ENCODE data around the gene OR2AG1.

OR2AG1 gene

DNA sequence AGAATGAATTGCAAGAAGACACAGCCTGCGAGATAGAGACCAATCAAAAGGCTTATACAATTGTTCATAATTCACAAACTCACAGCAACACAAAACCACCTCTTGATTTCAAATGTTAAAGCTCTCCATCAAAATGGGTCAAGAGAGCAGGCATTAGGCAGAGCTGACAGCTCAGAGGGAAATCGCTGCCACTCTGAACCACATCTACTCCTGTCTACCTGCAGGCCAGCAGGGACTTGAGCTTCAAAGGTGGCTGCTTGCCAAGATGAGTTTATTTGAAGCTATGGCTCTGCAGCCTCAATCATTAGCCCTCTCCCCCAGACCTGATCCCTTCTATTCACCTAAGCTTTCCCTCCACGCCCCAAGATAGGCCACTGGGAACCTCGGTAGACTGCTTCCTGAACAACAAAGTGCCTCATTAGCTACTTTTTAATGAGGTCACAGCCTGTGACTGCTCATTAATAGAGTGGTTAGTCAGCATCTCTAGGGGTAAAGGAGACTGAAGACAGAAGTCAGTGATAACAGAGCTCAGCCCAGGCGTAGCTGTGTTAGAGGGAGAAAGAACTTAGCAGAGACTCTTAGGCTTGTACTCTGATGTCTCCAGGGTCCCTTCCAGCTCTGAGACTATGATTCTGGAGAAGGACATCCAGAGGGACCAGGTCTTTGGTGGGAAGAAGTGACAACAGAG lies 41.5 kb downstream of the OR2AG1 start:
- TF ChIP-seq ZFX (IDR thresholded peaks at IDR 0.05; ENCODE audit: borderline replicate concordance), result no peak
- TF ChIP-seq, protein P1, sequence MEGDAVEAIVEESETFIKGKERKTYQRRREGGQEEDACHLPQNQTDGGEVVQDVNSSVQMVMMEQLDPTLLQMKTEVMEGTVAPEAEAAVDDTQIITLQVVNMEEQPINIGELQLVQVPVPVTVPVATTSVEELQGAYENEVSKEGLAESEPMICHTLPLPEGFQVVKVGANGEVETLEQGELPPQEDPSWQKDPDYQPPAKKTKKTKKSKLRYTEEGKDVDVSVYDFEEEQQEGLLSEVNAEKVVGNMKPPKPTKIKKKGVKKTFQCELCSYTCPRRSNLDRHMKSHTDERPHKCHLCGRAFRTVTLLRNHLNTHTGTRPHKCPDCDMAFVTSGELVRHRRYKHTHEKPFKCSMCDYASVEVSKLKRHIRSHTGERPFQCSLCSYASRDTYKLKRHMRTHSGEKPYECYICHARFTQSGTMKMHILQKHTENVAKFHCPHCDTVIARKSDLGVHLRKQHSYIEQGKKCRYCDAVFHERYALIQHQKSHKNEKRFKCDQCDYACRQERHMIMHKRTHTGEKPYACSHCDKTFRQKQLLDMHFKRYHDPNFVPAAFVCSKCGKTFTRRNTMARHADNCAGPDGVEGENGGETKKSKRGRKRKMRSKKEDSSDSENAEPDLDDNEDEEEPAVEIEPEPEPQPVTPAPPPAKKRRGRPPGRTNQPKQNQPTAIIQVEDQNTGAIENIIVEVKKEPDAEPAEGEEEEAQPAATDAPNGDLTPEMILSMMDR (IDR thresholded peaks at IDR 0.05), result no peak

DNA sequence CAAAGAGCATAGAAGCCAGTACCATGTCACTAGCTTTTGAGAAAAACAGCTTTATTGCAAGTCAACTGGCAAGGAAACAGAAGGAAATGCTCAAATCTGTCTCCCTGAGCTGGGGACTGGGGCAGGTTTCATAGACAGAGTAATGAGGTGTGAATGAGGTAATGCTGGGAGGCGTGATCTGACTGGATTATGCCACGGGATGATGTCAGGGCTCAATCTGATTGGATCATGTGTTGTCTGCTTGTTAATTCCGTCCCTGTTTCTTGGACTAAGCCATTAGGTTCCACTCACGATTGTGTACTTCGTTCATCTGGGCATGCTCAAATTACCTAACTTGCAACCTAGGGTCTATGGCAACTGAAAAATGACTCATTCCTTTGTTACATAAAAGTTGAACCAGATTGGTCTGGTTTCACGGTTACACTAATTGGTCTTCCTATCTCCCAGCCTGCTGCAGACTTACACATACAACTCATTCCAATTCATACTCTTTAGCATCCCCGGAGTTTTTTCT lies 42.5 kb downstream of the OR2AG1 start:
- TF ChIP-seq, protein P1 (IDR thresholded peaks at IDR 0.05), result no peak
- no peak overlapping the region for H3K27ac ChIP-seq

More for the DNA sequence above, 41.5 kb downstream of the OR2AG1 start:
- H3K27ac ChIP-seq, result no peak overlapping the region

DNA sequence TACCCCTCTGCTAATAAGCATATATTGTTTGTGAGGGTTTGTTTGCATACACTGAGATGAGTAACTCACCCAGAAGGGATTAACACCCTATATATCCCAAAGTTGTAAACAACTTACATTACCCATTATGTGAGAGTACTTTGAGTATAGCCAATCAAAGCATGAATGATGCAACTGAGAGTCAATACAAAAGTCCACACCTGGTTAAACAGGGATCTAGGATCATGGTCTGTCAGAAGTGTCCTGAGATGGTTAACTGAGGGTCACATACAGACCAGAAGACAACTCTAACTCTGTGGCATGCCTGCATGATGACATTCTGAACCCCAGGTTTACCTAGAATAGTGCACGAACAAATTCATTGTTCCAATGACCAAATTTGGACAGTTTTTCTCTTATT lies 45.3 kb downstream of the OR2AG1 start:
- no peak overlapping the region for H3K27ac ChIP-seq
- TF ChIP-seq, protein P1 (IDR thresholded peaks at IDR 0.05), result no peak
- TF ChIP-seq ZFX (IDR thresholded peaks at IDR 0.05; ENCODE audit: borderline replicate concordance), result no peak

DNA sequence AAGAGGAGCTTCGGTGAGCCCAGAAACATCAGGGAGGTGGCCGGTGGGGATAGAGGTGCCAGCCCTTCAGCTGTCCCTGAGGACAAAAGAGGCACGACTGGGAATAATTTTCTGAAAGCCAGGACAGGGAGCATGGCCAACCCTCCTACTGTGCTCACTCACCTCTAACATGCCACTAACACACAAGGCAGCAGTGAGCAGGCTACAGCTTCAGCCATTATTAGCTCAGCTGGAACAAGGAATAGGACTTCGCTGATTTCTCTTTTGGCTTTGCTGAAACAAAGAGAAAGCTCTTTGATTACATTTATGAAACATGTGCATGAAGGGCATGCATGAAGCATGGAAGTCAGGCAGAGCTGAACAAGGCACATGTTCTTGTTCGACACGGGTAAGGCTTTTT lies 50.5 kb downstream of the OR2AG1 start:
- TF ChIP-seq ZFX (IDR thresholded peaks at IDR 0.05; ENCODE audit: borderline replicate concordance), result no peak
- TF ChIP-seq, protein P1 (IDR thresholded peaks at IDR 0.05), result no peak
- no peak overlapping the region for H3K27ac ChIP-seq

DNA sequence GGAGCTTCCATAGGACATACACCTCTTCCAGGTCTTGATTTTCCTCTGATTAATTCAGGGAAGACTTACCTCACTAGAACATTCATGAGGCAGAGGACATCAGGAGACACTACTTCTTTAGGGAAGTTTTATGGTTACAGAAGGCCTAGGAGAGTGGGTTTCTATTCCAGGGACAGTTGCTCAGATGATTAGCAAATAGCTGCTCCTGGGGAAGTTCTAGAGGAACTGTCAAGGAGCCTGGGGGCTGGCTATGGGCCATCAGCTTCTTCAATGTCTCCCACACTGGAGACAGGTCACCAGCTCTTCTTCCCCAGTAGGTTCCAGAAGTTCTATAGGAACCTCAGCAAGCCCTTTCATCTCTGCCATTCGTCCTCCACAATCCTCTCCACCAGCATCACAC lies 51.2 kb downstream of the OR2AG1 start:
- H3K27ac ChIP-seq, result no peak overlapping the region
- TF ChIP-seq, protein P1 (IDR thresholded peaks at IDR 0.05), result no peak
- TF ChIP-seq ZFX (IDR thresholded peaks at IDR 0.05; ENCODE audit: borderline replicate concordance), result no peak
